Choroid plexus epithelial cell (primary cell): Measurements from ENCODE around the gene NUAK1.

Experiments
- DNase-seq: peaks from one replicate; pipeline ENCODE4 v3.0.0-alpha.2; 2010; ENCODE audit warnings: low read depth
- H3K4me3 ChIP-seq: 2 replicates; pipeline ENCODE4 v1.5.1; 2011; ENCODE audit warnings: low read depth, mild to moderate bottlenecking, control low read depth, low read length, moderate library complexity
- TF ChIP-seq, protein P1 (sequence below): conservative IDR thresholded peaks from 2 replicates; pipeline ENCODE4 v1.5.1; 2011; ENCODE audit warnings: low read depth, mild to moderate bottlenecking, control low read depth, inconsistent platforms, low read length, moderate library complexity

The NUAK1 gene

DNA sequence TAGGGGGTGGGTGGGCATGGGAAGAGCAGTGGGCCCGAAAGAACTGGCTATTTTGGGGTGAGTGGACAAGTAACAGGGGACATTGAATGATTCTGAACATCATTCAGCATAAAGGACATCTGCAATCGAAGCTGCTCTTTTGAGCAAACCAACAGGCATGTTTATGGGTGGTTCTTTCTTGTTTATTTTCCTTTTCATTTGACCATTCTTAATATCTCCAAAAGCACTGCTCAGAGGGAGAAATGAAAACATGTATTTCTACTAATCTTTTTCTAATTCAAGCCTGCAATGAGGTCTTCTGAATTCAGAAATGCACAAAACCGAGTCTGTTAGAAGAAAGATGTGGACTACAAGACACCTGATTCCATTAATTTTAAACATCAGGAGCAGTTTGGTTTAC lies 54.0 kb downstream of the NUAK1 start:
- H3K4me3 ChIP-seq = no peak overlapping the region
- no peak for DNase-seq
- TF ChIP-seq, protein P1, sequence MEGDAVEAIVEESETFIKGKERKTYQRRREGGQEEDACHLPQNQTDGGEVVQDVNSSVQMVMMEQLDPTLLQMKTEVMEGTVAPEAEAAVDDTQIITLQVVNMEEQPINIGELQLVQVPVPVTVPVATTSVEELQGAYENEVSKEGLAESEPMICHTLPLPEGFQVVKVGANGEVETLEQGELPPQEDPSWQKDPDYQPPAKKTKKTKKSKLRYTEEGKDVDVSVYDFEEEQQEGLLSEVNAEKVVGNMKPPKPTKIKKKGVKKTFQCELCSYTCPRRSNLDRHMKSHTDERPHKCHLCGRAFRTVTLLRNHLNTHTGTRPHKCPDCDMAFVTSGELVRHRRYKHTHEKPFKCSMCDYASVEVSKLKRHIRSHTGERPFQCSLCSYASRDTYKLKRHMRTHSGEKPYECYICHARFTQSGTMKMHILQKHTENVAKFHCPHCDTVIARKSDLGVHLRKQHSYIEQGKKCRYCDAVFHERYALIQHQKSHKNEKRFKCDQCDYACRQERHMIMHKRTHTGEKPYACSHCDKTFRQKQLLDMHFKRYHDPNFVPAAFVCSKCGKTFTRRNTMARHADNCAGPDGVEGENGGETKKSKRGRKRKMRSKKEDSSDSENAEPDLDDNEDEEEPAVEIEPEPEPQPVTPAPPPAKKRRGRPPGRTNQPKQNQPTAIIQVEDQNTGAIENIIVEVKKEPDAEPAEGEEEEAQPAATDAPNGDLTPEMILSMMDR = no peak

DNA sequence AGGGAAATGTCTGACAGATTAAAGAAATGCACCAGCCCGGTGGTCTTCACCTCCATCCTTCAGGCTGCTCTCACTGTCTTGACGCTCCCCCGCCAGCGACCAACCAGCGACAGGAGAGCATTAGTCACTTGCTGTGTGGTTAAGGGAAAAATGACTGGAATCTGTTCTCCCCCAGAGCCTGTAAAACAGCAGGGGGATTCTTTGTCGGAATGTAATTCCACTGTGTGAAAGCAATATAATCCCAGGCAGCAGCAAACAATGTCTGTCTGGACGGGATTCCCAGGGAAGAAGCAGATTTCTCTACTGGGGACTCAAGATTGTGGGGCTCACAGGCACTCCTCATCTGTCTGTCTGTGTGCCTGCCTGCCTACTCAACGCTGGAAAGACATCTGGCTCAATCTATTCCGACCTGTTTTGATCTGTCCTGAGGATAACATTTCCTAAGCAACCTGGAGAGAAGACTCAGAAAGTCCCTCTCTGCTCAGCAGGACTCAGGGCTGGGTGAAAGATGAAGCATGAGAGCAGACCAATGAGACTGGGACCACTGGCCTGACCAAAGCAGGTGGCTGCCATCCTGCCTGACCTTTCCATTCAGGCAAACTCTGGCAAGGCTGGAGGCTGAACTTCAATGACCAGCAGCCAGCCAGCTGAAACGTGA lies 54.6 kb downstream of the NUAK1 start:
- DNase-seq = peak; percentile 97
- no peak overlapping the region for H3K4me3 ChIP-seq

DNA sequence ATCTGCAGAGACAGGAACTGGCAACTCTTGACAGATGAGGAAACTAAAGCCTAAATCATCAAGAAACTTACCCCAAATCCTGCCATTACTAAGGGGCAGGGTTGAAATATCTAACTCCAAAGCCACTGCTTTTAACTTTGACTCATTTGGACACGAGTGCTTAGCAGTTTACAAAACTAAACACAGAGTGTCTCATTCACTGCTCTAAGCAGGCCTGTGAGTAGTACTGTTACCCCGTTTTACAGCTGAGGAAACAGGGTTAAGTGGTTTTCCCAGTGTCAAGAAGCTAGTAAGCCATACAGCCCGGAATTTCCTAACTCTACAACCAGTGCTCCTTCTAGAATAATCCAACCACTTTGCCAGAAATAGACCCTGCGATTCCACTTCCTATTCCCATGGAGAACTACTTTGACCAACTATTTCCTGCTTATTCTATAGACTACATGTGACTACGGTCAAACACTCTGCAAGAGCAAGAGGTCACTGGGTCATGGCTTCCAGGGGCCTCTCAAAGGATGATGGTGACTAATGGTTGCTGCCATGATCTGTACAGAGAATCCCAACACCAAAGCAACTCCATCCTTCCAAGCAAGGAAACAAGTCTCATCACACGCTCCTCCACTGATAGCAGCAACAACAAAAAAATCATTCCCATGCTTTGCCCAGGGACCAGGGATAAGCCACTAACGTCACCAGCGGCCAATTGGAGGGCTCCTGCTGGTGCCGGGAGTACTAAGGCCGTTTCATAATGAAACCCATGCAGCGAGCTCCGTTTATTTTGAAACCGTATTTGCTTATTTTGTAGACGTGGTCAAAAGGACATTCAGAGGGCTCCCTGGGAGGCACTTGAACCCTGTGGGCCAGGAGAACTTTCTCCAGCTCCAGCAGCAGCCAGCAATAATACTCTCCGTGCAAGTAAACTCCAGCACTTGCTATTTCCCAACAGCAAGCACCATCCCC lies 56.3 kb downstream of the NUAK1 start:
- TF ChIP-seq, protein P1 = no peak
- no peak overlapping the region for H3K4me3 ChIP-seq
- DNase-seq = peak; percentile 98

More for the DNA sequence above, 54.6 kb downstream of the NUAK1 start:
- TF ChIP-seq, protein P1 = no peak

DNA sequence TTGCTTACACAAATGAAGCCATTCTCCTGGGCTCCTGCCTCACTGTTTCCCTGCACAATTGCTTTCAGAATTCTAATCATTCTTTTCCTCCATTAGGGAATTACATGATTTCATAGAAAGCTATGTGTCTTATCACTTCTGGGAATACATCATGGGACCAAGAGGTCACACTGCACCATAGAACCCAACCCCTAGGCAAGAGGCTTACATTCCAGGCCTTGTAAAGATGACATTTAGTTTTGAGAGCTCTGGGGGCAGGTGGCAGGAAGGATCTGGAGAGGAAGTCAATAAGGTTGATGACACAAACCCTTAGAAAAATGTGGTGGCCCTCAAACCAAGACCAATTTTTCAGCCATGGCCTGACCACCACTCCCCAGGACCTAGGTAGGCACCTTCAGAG lies 57.1 kb downstream of the NUAK1 start:
- TF ChIP-seq, protein P1 = no peak
- peak; percentile 31 for DNase-seq
- H3K4me3 ChIP-seq = no peak overlapping the region

DNA sequence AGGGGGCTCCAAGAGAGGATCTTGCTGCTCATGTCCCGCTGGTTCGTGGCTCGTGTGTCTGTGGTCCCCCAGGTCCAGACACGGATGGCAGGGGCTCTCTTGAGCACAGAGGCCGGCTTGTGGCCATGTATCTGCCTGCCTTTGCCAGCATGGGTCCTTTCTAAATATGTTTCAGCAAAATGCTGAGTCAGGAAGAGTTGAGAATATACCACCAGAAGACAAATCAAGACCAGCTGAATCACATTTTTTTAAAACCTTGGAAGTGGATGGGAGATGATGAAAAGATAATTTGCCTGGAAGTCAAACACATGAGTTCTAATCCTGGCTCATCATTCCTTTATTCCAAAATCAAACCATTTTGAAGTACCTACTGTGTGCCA lies 58.0 kb downstream of the NUAK1 start:
- TF ChIP-seq, protein P1 = no peak
- DNase-seq = no peak
- H3K4me3 ChIP-seq = no peak overlapping the region

DNA sequence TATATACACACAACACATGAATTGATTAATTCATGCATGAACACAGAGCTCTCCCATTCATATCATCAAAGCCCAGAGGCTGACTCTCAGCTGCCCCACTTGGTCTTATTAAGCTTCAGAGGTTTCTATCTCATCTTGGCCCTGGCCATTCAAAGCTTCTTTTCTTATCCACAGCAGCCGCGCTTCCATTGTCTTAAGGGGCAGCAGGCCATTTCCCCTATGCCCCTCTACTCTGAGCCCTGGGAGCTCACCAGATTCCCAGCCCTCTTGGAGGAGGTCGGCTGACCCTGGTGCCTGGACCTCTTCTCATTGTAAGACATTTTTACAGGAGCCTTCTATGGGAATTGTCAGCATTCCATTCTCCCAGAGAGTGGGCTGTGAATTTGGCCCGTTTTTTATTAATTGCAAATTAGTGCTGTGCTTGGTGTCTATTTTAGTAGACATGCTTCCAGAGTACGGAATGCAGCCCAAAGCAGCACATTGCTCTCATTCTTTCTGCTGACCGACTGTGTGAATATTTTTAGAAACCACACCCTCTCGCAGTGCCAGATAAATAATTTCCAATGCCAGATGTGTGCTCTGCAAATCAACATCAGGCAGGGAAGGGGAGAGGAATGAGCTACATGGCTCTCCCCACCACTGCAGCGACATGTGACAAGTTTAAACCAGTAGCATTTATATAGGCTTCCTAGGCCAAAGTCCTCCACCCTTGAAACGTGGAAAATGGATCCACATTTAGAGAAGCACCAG lies 58.5 kb downstream of the NUAK1 start:
- DNase-seq = peak; percentile 92
- TF ChIP-seq, protein P1 = no peak
- no peak overlapping the region for H3K4me3 ChIP-seq
